H1 (cell line): ENCODE measurements around the gene ACTR8. TPM values are rescaled to one million over a fixed set of nuclear protein-coding genes. Genes with fewer than 3 reads are reported as not detected.

Source experiments
- CTCF ChIA-PET: fragments of 300-600 bp; sonication (Branson Sonifier 250); formaldehyde crosslinking; loops from one replicate; lab custom pipeline; 2021; ENCODE audit not compliant: partially characterized antibody; lab: Charles Lee
- POLR2A ChIA-PET: fragments of 300-600 bp; sonication (Branson Sonifier 250); formaldehyde crosslinking; loops from one replicate; lab custom pipeline; 2021; ENCODE audit warnings: inconsistent platforms; ENCODE audit not compliant: partially characterized antibody; lab: Charles Lee
- DNase-seq, 2 experiments: peaks; one replicate each; pipeline versions ENCODE4 v3.0.0 to v3.0.0-alpha.2; 2010 to 2022; ENCODE audit warnings: low spot score in 2 of 2, low read depth in 1 of 2, mixed read lengths in 1 of 2
- FAIRE-seq: peaks from 2 replicates; lab custom pipeline; 2011; peaks lifted over from hg19 to GRCh38; lab: Jason Lieb, UNC
- H2AFZ ChIP-seq: 2 replicates; pipeline ENCODE4 v1.8.1; 2012; ENCODE audit warnings: low read length, inconsistent platforms
- H2AK5ac ChIP-seq: 2 replicates; pipeline ENCODE4 v1.6.1; 2013; ENCODE audit warnings: low read depth, low read length
- H2BK120ac ChIP-seq: replicated peaks from 2 replicates; pipeline ENCODE3; 2013; ENCODE audit warnings: low read depth, low read length, inconsistent platforms
- H2BK12ac ChIP-seq: 2 replicates; pipeline ENCODE4 v1.6.1; 2013; ENCODE audit warnings: low read depth, low read length
- H2BK15ac ChIP-seq: 2 replicates; pipeline ENCODE4 v1.6.1; 2013; ENCODE audit warnings: low read length
- H2BK20ac ChIP-seq: 2 replicates; pipeline ENCODE4 v1.6.1; 2013; ENCODE audit warnings: low read length
- H2BK5ac ChIP-seq: 2 replicates; pipeline ENCODE4 v1.6.1; 2013; ENCODE audit warnings: low read depth, low read length
- H3K14ac ChIP-seq: 2 replicates; pipeline ENCODE4 v1.6.1; 2013; ENCODE audit warnings: inconsistent platforms; ENCODE audit not compliant: insufficient read length
- H3K18ac ChIP-seq: 2 replicates; pipeline ENCODE4 v1.6.1; 2013; ENCODE audit warnings: low read length; ENCODE audit errors: extremely low read depth
- H3K23ac ChIP-seq: 2 replicates; pipeline ENCODE4 v1.6.1; 2013; ENCODE audit warnings: inconsistent platforms; ENCODE audit not compliant: insufficient read length
- H3K23me2 ChIP-seq: 2 replicates; pipeline ENCODE4 v1.6.1; 2013; ENCODE audit warnings: low read depth, low read length
- H3K27ac ChIP-seq: 2 replicates; pipeline ENCODE4 v1.6.1; 2011; ENCODE audit warnings: low read depth, low read length, inconsistent platforms
- H3K27me3 ChIP-seq, 4 experiments: replicated peaks in 1 of 4; 1 replicate in 1 of 4; 2 replicates in 3 of 4; pipeline versions ENCODE4 v1.6.1 to v1.8.1; 2011 to 2013; ENCODE audit warnings: low read length in 3 of 4, mild to moderate bottlenecking in 3 of 4, inconsistent platforms in 2 of 4, mixed read lengths in 2 of 4, moderate library complexity in 1 of 4; ENCODE audit not compliant: control insufficient read depth in 3 of 4, insufficient read depth in 3 of 4; ENCODE audit errors: extremely low read depth in 1 of 4
- H3K36me3 ChIP-seq, 4 experiments: 2 replicates each; pipeline versions ENCODE4 v1.6.1 to v1.8.1; 2011 to 2013; ENCODE audit warnings: mild to moderate bottlenecking in 4 of 4, low read length in 3 of 4, moderate library complexity in 2 of 4, control low read depth in 1 of 4, inconsistent platforms in 1 of 4; ENCODE audit not compliant: insufficient read depth in 4 of 4, control insufficient read depth in 2 of 4
- H3K4ac ChIP-seq: replicated peaks from 2 replicates; pipeline ENCODE3; 2013; ENCODE audit warnings: low read length, low read depth, mixed read lengths, inconsistent platforms; ENCODE audit not compliant: insufficient read length
- H3K4me1 ChIP-seq, 4 experiments: replicated peaks in 1 of 4; 1 replicate in 1 of 4; 2 replicates in 3 of 4; pipeline versions ENCODE4 v1.6.1 to v1.8.1; 2011 to 2013; ENCODE audit warnings: low read length in 3 of 4, inconsistent platforms in 2 of 4, mixed read lengths in 1 of 4; ENCODE audit not compliant: insufficient read depth in 4 of 4, control insufficient read depth in 3 of 4
- H3K4me2 ChIP-seq, 2 experiments: 2 replicates each; pipeline versions ENCODE4 v1.6.1 to v1.8.1; 2011 to 2013; ENCODE audit warnings: low read depth in 2 of 2, low read length in 2 of 2, control low read depth in 1 of 2, inconsistent platforms in 1 of 2, mild to moderate bottlenecking in 1 of 2; ENCODE audit not compliant: insufficient read depth in 1 of 2
- H3K4me3 ChIP-seq, 4 experiments: fragments of 200-600, 300-600 bp in 1 of 4; sonication (generic), shearing (Covaris generic), sonication (Bioruptor Twin) in 1 of 4; 2 replicates each; pipeline versions ENCODE4 v1.5.1 to v1.8.1; 2011 to 2016; ENCODE audit warnings: low read length in 4 of 4, low read depth in 3 of 4, control low read depth in 2 of 4, inconsistent platforms in 2 of 4, mild to moderate bottlenecking in 2 of 4, mixed read lengths in 1 of 4, moderate library complexity in 1 of 4; ENCODE audit not compliant: insufficient read depth in 2 of 4; ENCODE audit errors: extremely low read depth in 1 of 4
- H3K56ac ChIP-seq: replicated peaks from 2 replicates; pipeline ENCODE3; 2013; ENCODE audit warnings: low read depth, mild to moderate bottlenecking, mixed read lengths, low read length, inconsistent platforms; ENCODE audit not compliant: insufficient read length
- H3K79me1 ChIP-seq: 2 replicates; pipeline ENCODE4 v1.6.1; 2013; ENCODE audit warnings: low read depth, low read length, control low read depth
- H3K79me2 ChIP-seq, 2 experiments: 2 replicates each; pipeline versions ENCODE4 v1.6.1 to v1.8.1; 2012 to 2013; ENCODE audit warnings: low read length in 2 of 2, mild to moderate bottlenecking in 2 of 2, inconsistent platforms in 1 of 2; ENCODE audit not compliant: insufficient read depth in 2 of 2, control insufficient read depth in 1 of 2
- H3K9ac ChIP-seq, 4 experiments: replicated peaks in 1 of 4; 1 replicate in 1 of 4; 2 replicates in 3 of 4; pipeline versions ENCODE4 v1.6.1 to v1.8.1; 2011 to 2013; ENCODE audit warnings: low read depth in 3 of 4, low read length in 3 of 4, control low read depth in 2 of 4, mild to moderate bottlenecking in 2 of 4, moderate library complexity in 2 of 4, inconsistent platforms in 1 of 4; ENCODE audit errors: extremely low read depth in 1 of 4
- H3K9me3 ChIP-seq, 2 experiments: 2 replicates each; pipeline versions ENCODE4 v1.6.1 to v1.8.1; 2012 to 2013; ENCODE audit warnings: mild to moderate bottlenecking in 2 of 2, moderate library complexity in 2 of 2, control low read depth in 1 of 2, inconsistent platforms in 1 of 2, low read depth in 1 of 2, low read length in 1 of 2, mixed read lengths in 1 of 2; ENCODE audit not compliant: insufficient read depth in 2 of 2
- H4K20me1 ChIP-seq, 2 experiments: replicated peaks in 1 of 2; 2 replicates each; pipeline versions ENCODE3 to v1.8.1; 2011 to 2013; ENCODE audit warnings: inconsistent platforms in 2 of 2, low read length in 2 of 2, mild to moderate bottlenecking in 1 of 2; ENCODE audit not compliant: insufficient read depth in 2 of 2, control insufficient read depth in 1 of 2
- H4K5ac ChIP-seq: 2 replicates; pipeline ENCODE4 v1.6.1; 2013; ENCODE audit warnings: low read length, low read depth, mixed read lengths, inconsistent platforms; ENCODE audit not compliant: insufficient read length
- H4K8ac ChIP-seq: 2 replicates; pipeline ENCODE4 v1.8.0; 2013; ENCODE audit warnings: mild to moderate bottlenecking, moderate library complexity, low read length, inconsistent platforms; ENCODE audit not compliant: insufficient read depth; ENCODE audit errors: extremely low read depth
- H4K91ac ChIP-seq: replicated peaks from 2 replicates; pipeline ENCODE3; 2013; ENCODE audit warnings: low read length, mixed read lengths, inconsistent platforms; ENCODE audit not compliant: insufficient read length
- BRCA1 ChIP-seq: IDR thresholded peaks from 2 replicates; pipeline ENCODE4 v1.6.1; 2012; ENCODE audit warnings: low read depth, low read length, improper control_type of control experiment
- CBX5 ChIP-seq: fragments of 300-800, 300-1000 bp; sonication (generic); IDR thresholded peaks from 2 replicates; pipeline ENCODE4 v1.7.1; 2016; ENCODE audit warnings: antibody characterized with exemption, low read length, low read depth
- CHD2 ChIP-seq: IDR thresholded peaks from 2 replicates; pipeline ENCODE4 v1.6.1; 2012; ENCODE audit warnings: low read length, improper control_type of control experiment
- EP300 ChIP-seq, 2 experiments: IDR thresholded peaks; 1 replicate in 1 of 2; 2 replicates in 1 of 2; pipeline ENCODE4 v1.6.1; 2011 to 2012; ENCODE audit warnings: low read depth in 2 of 2, low read length in 2 of 2, mild to moderate bottlenecking in 2 of 2, borderline replicate concordance in 1 of 2, inconsistent platforms in 1 of 2, moderate library complexity in 1 of 2
- KDM5A ChIP-seq: fragments of 200-600 bp; IDR thresholded peaks from 2 replicates; pipeline ENCODE4 v1.7.1; 2012; ENCODE audit warnings: mild to moderate bottlenecking, low read length, inconsistent platforms, mixed read lengths
- POLR2AphosphoS5 ChIP-seq: IDR thresholded peaks from 2 replicates; pipeline ENCODE4 v1.6.1; 2011; ENCODE audit warnings: low read depth, low read length
- POU5F1 ChIP-seq: IDR thresholded peaks from 2 replicates; pipeline ENCODE4 v1.6.1; 2011; ENCODE audit warnings: low read depth, mild to moderate bottlenecking, low read length, moderate library complexity
- RBBP5 ChIP-seq: IDR thresholded peaks from 2 replicates; pipeline ENCODE4 v1.7.1; 2012; ENCODE audit warnings: low read depth, mild to moderate bottlenecking, inconsistent platforms, low read length, moderate library complexity, borderline replicate concordance
- SIX5 ChIP-seq: IDR thresholded peaks from 2 replicates; pipeline ENCODE4 v1.6.1; 2011; ENCODE audit warnings: mild to moderate bottlenecking, low read depth, low read length
- SP2 ChIP-seq: IDR thresholded peaks from 2 replicates; pipeline ENCODE4 v1.6.1; 2012; ENCODE audit warnings: mild to moderate bottlenecking, low read length, inconsistent platforms
- WGBS, 2 experiments: shearing (Covaris generic) in 1 of 2; methylation state at CpG; one replicate each; pipeline versions ENCODE4 v1.1.6 to v1.1.7; 2013 to 2015; ENCODE audit warnings: low lambda C conversion rate in 2 of 2, mixed read lengths in 2 of 2, inconsistent platforms in 1 of 2, low coverage in 1 of 2, missing lambda C conversion rate in 1 of 2; ENCODE audit not compliant: insufficient replicate concordance in 2 of 2, insufficient coverage in 1 of 2, insufficient read length in 1 of 2; ENCODE audit errors: extremely low coverage in 1 of 2, missing lambda C conversion rate in 1 of 2; 5-methylcytosine and 5-hydroxymethylcytosine counted together
- polyA plus RNA-seq, 7 experiments: library from polyadenylated mRNA; depleted of rRNA in 3 of 7; stranded (reverse) in 5 of 7; unstranded in 2 of 7; fragments of >200 nt in 5 of 7; fragments of 200-250 nt in 2 of 7; gene quantifications; 1 replicate in 5 of 7; 2 replicates in 1 of 7; 4 replicates in 1 of 7; pipeline versions ENCODE4 v1.2.1 to v1.2.3, GENCODE V29; 2011 to 2013; ENCODE audit warnings: missing spikeins in 2 of 7, mixed read lengths in 2 of 7
- total RNA-seq: library from RNA; stranded (reverse); fragmentation: NEBNext Ultra II Directional; extraction: Animal tissue kit (Norgen Biotek cat#: 25700); gene quantifications from 2 replicates; pipeline ENCODE4 v1.2.1, GENCODE V29; 2021

Gene ACTR8
- total and polyA plus RNA-seq, 2 of the 8 experiments (the other 6 are each of a cell fraction or from before 2014, with no cell fraction given): 8.3 to 26.9 TPM

DNA sequence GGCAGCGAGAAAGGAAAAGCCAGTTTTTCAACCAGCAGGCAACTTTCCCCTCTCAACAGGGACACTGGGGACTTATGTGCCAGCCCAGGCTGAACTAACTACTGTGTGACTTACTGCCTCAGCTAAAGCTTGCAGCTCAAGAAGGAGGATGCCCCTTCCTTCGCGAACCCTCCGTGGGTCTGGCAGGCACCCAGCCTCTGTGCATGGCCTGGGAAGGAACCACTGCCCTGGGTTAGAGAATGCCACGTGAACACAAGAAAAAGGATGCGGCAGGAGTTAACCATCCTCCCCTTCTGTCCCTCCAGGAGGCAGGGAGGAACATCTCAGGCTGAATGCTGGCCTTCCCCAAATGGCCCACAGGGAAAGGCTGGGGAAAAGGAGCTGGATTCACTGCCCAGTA lies 64.7 kb downstream of the ACTR8 start:
- CTCF ChIA-PET: interaction anchor here (0.9 to 1.2 kb wide), 4 partner anchors 17 to 107 kb away, joined by 3 to 4 read pairs (median 3); no protein-coding TSS in a partner anchor
- 96% methylated on average over 6 of the region's 6 CpGs; no CpG with 5 or more reads in 1 of the 2 experiments for WGBS, 2 experiments
- FAIRE-seq: no peak

More for the DNA sequence above, 64.7 kb downstream of the ACTR8 start:
- Histone ChIP-seq H2AFZ (no peak overlapping the region), H4K91ac (no peak overlapping the region), H4K5ac (no peak overlapping the region), H3K4me2 (no peak overlapping the region), H3K4ac (no peak overlapping the region), H3K14ac (no peak overlapping the region), H2BK15ac (no peak overlapping the region), H4K20me1 (peaks cover 0 to 5% of the 10 kb centered on the region in 2 experiments), H3K27ac (no peak overlapping the region), H3K36me3 (peaks cover 6 to 15% (median 14%) of the 10 kb centered on the region in 4 experiments; a peak in 6 of 8 replicates), H3K79me1 (no peaks in the 10 kb centered on the region), H3K9me3 (no peaks in the 10 kb centered on the region), H2BK5ac (no peak overlapping the region), H2AK5ac (no peak overlapping the region), H3K23me2 (no peaks in the 10 kb centered on the region), H3K4me3 (no peak overlapping the region), H2BK120ac (no peak overlapping the region), H3K23ac (no peak overlapping the region), H2BK20ac (no peak overlapping the region), H3K9ac (no peak overlapping the region), H3K27me3 (no peaks in the 10 kb centered on the region), H3K18ac (no peak overlapping the region), H3K4me1 (no peaks in the 10 kb centered on the region; a peak in 1 of 7 replicates), H4K8ac (no peak overlapping the region), H2BK12ac (no peak overlapping the region), H3K79me2 (no peaks in the 10 kb centered on the region), H3K56ac (no peak overlapping the region)
- DNase-seq: no peak
- POLR2A ChIA-PET: no interaction called here
- TF ChIP-seq EP300 (IDR thresholded peaks at IDR 0.05; ENCODE audit: borderline replicate concordance in 1 of 2, low read depth in 2 of 2, low read length in 2 of 2): no peak
- TF ChIP-seq CHD2: no peak
- no peak for TF ChIP-seq KDM5A
- TF ChIP-seq POLR2AphosphoS5: no peak
- TF ChIP-seq CBX5: no peak
- TF ChIP-seq SIX5: no peak
- no peak for TF ChIP-seq POU5F1
- TF ChIP-seq BRCA1: no peak
- TF ChIP-seq RBBP5: no peak
- no peak for TF ChIP-seq SP2
- TF ChIP-seq, all 59 proteins: peak for 0
